ENCODE data around the gene NFIB. TPM values are rescaled to one million over a fixed set of nuclear protein-coding genes. Genes with fewer than 3 reads are reported as not detected.

NFIB gene
- total and polyA plus RNA-seq, 10 of the 15 experiments (the other 5 are each of a cell fraction or from before 2014, with no cell fraction given), result under 0.01 to 0.19 (median 0.05) TPM; not detected in 3

- in situ Hi-C loops (cut with MboI) (no loop called here), intact Hi-C loops (cut with micrococcal nuclease; ENCODE audit: unreplicated experiment) (no loop called here)
- Histone ChIP-seq H3K4me3 (no peak overlapping the region), H2AFZ (ENCODE audit: control insufficient read depth, low read depth, low read length) (no peak overlapping the region), H3K27ac (ENCODE audit: control insufficient read depth, insufficient read depth) (no peak overlapping the region), H3K4me1 (ENCODE audit: control insufficient read depth, insufficient read depth, low read length) (no peaks in the 10 kb centered on the region), H3K79me2 (ENCODE audit: control insufficient read depth, insufficient read depth, low read length) (no peaks in the 10 kb centered on the region), H3K9me3 (replicated peaks; ENCODE audit: control insufficient read depth, insufficient read depth, low read length) (no peaks in the 10 kb centered on the region), H3K36me3 (ENCODE audit: control insufficient read depth in 2 of 2, insufficient read depth in 2 of 2, low read length in 1 of 2) (no peaks in the 10 kb centered on the region), H3K9ac (ENCODE audit: control insufficient read depth, insufficient read depth, low read length) (no peak overlapping the region), H3K27me3 (replicated peaks in 1 of 2; ENCODE audit: control insufficient read depth in 2 of 2, insufficient read depth in 2 of 2, low read length in 1 of 2) (no peaks in the 10 kb centered on the region; a peak in 1 of 4 replicates), H4K20me1 (ENCODE audit: control insufficient read depth, insufficient read depth) (no peaks in the 10 kb centered on the region), H3K4me2 (ENCODE audit: control insufficient read depth, insufficient read depth) (no peak overlapping the region)
- FAIRE-seq (no peak), DNase-seq (ENCODE audit: low read depth, low spot score) (no peak), ATAC-seq (no peak)
- ChIA-PET RAD21 (ENCODE audit: unreplicated experiment) (no interaction called here), CTCF (interaction anchor here (0.7 kb wide), 1 partner anchor 12 kb away, joined by 4 read pairs; no protein-coding TSS in a partner anchor), POLR2A (no interaction called here), SMC1A (ENCODE audit: uncharacterized antibody, unreplicated experiment) (interaction anchor here (1.1 to 1.6 kb wide), 2 partner anchors 10 to 234 kb away, joined by 3 to 4 read pairs; no protein-coding TSS in a partner anchor)
- no TSS peak for BruUV-seq (replicated peaks)
- TF ChIP-seq MEF2A (IDR thresholded peaks at IDR 0.05; ENCODE audit: insufficient read depth, low read depth, low read length), result no peak
- no peak for TF ChIP-seq BCL11A (IDR thresholded peaks at IDR 0.05; ENCODE audit: low read depth, low read length)
- no peak for TF ChIP-seq HDAC6 (IDR thresholded peaks at IDR 0.05; ENCODE audit: unreplicated experiment)
- no peak for TF ChIP-seq CEBPZ (IDR thresholded peaks at IDR 0.05; ENCODE audit: low read depth, low read length)
- TF ChIP-seq NKRF (conservative IDR thresholded peaks at IDR 0.05), result no peak
- WGBS (ENCODE audit: insufficient coverage, insufficient replicate concordance, low lambda C conversion rate, missing lambda C conversion rate), result 13% methylated on average over 2 of the region's 2 CpGs
Measured at GRCh38 chr9:14119694-14120514, 194.0 kb downstream of the NFIB start.

Measured in GM12878 (cell line).